Stimulated activated naive B cell treated with anti-CD40 and anti-IgM and Interleukin-4, amounts not matched to agents 10 μg/mL and 1 μg/mL and 100 μg/mL, for 72 hours (primary cell): ENCODE results near the gene CD99.

Experiments
- ATAC-seq, 2 donors: fragments of 150-1000 bp; cut with Tn5 transposase; replicated peaks; 2 replicates each; pipeline ENCODE4 v1.10.0; 2021; ENCODE audit warnings: moderate library complexity in 1 of 2
- DNase-seq: peaks from one replicate; pipeline ENCODE4 v3.0.0; 2021
- H3K27ac Mint-ChIP-seq: one replicate; pipeline ENCODE4 v1.8.0; 2022; ENCODE audit warnings: mild to moderate bottlenecking, mixed read lengths
- H3K27me3 Mint-ChIP-seq, 2 donors: one replicate each; pipeline ENCODE4 v1.8.0; 2022; ENCODE audit warnings: mixed read lengths in 2 of 2
- H3K36me3 Mint-ChIP-seq, 2 donors: one replicate each; pipeline ENCODE4 v1.8.0; 2022; ENCODE audit warnings: mixed read lengths in 2 of 2, mild to moderate bottlenecking in 1 of 2
- H3K4me1 Mint-ChIP-seq, 2 donors: one replicate each; pipeline ENCODE4 v1.8.0; 2022; ENCODE audit warnings: mixed read lengths in 2 of 2, mild to moderate bottlenecking in 1 of 2
- H3K4me3 Mint-ChIP-seq, 2 donors: one replicate each; pipeline ENCODE4 v1.8.0; 2022; ENCODE audit warnings: mild to moderate bottlenecking in 2 of 2, mixed read lengths in 2 of 2, moderate library complexity in 1 of 2
- H3K9me3 Mint-ChIP-seq, 2 donors: one replicate each; pipeline ENCODE4 v1.8.0; 2022; ENCODE audit warnings: mixed read lengths in 2 of 2, mild to moderate bottlenecking in 1 of 2

CD99 gene, protein sequence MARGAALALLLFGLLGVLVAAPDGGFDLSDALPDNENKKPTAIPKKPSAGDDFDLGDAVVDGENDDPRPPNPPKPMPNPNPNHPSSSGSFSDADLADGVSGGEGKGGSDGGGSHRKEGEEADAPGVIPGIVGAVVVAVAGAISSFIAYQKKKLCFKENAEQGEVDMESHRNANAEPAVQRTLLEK

GRCh38 chrX:2690856-2691542 is at the start of gene CD99:
CD99 (plus strand) TSS chrX:2691295; CDS start chrX:2691361, 66 bp downstream.
- peak; percentile 82 for DNase-seq
- Mint-ChIP-seq H3K27ac (peak within 1 kb of the TSS; percentile 92), H3K9me3 (no peaks in the 10 kb centered on the region), H3K27me3 (no peaks in the 10 kb centered on the region), H3K4me3 (peak within 1 kb of the TSS; percentile 91 to 94), H3K4me1 (peaks cover 24 to 52% of the 10 kb centered on the region in 2 donors), H3K36me3 (peaks cover 1 to 7% of the 10 kb centered on the region in 2 donors)
- ATAC-seq, result peak; percentile 87 to 91

DNA sequence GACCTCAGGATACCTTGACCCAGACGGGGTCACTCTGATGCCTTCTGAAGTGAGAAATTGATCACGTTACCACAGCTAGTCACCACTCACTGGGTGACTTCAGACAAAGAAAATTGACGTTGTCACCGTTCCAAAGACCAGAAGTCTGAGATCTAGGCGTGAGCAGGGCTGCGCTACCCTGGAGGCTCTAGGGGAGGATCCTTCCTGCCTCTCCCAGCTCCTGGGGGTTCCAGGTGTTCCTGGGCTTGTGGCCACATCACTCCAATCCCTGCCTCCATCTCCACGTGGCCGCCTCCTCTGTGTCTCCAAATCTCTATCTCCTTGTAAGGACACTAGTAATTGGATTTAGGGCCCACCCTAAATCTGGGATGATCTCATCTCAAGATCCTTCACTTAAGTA is 48.9 kb upstream of the CD99 start:
- Mint-ChIP-seq H3K4me3 (no peak overlapping the region), H3K36me3 (peaks cover 38 to 45% of the 10 kb centered on the region in 2 donors), H3K27ac (no peak overlapping the region), H3K4me1 (peaks cover 4 to 13% of the 10 kb centered on the region in 2 donors), H3K9me3 (no peaks in the 10 kb centered on the region), H3K27me3 (no peaks in the 10 kb centered on the region)
- ATAC-seq, result no peak
- DNase-seq, result no peak

GRCh38 chrX:2642791-2643190 is 48.3 kb upstream of the CD99 start:
- Mint-ChIP-seq H3K4me3 (no peak overlapping the region), H3K36me3 (peaks cover 34 to 47% of the 10 kb centered on the region in 2 donors), H3K27me3 (no peaks in the 10 kb centered on the region), H3K27ac (peak overlapping the region; percentile 3), H3K9me3 (no peaks in the 10 kb centered on the region), H3K4me1 (peaks cover 11 to 18% of the 10 kb centered on the region in 2 donors)
- no peak for ATAC-seq
- no peak for DNase-seq

- DNase-seq (no peak), ATAC-seq (no peak)
- Mint-ChIP-seq H3K27me3 (no peaks in the 10 kb centered on the region), H3K9me3 (no peaks in the 10 kb centered on the region), H3K27ac (no peak overlapping the region), H3K4me1 (peaks cover 11 to 12% of the 10 kb centered on the region in 2 donors), H3K36me3 (peaks cover 26 to 40% of the 10 kb centered on the region in 2 donors), H3K4me3 (no peak overlapping the region)
These were observed 47.2 kb upstream of the CD99 start for GRCh38 chrX:2643880-2644279.

GRCh38 chrX:2645563-2645962 is 45.5 kb upstream of the CD99 start:
- no peak for ATAC-seq
- H3K36me3 Mint-ChIP-seq, result peaks cover 21 to 42% of the 10 kb centered on the region in 2 donors
- no peak overlapping the region for H3K4me3 Mint-ChIP-seq
- no peak overlapping the region for H3K27ac Mint-ChIP-seq
- H3K4me1 Mint-ChIP-seq, result peaks cover 11 to 14% of the 10 kb centered on the region in 2 donors
- no peak for DNase-seq
- H3K27me3 Mint-ChIP-seq, result no peaks in the 10 kb centered on the region
- H3K9me3 Mint-ChIP-seq, result peaks cover 0 to 6% of the 10 kb centered on the region in 2 donors

GRCh38 chrX:2647627-2648026 is 43.5 kb upstream of the CD99 start:
- no peak for DNase-seq
- Mint-ChIP-seq H3K4me1 (peaks cover 11 to 14% of the 10 kb centered on the region in 2 donors), H3K27me3 (no peaks in the 10 kb centered on the region), H3K36me3 (peaks cover 23 to 41% of the 10 kb centered on the region in 2 donors), H3K27ac (peak overlapping the region; percentile 31), H3K4me3 (peak overlapping the region in 1 of 2 donors; percentile 18), H3K9me3 (peaks cover 0 to 6% of the 10 kb centered on the region in 2 donors)
- ATAC-seq, result peak; percentile 56 to 61

- no peak for ATAC-seq
- H3K9me3 Mint-ChIP-seq, result peaks cover 0 to 6% of the 10 kb centered on the region in 2 donors
- H3K27ac Mint-ChIP-seq, result no peak overlapping the region
- peaks cover 26 to 46% of the 10 kb centered on the region in 2 donors for H3K36me3 Mint-ChIP-seq
- H3K4me1 Mint-ChIP-seq, result peaks cover 11 to 14% of the 10 kb centered on the region in 2 donors
- H3K27me3 Mint-ChIP-seq, result no peaks in the 10 kb centered on the region
- DNase-seq, result no peak
- H3K4me3 Mint-ChIP-seq, result no peak overlapping the region
These were observed 41.1 kb upstream of the CD99 start for GRCh38 chrX:2650037-2650436.

DNA sequence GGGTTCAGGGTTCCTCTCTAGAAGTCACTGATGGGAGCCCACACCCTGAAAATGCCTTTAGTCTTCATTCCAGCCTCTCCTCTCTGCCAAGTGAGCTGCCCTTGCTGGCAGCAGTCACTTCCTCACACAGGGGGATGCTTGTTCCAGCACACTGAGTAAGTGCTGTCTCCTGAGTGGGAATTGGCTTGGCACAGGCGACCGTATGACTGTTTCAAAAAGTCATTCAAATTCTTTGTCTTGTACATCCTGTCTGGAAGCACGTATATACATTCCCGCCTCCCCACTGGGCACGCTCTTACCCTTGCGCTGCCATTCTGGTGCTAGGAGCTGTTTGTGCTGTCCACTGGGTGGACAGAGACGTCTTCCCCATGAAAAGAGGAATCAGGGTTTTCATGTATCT is 40.2 kb upstream of the CD99 start:
- no peak overlapping the region for H3K27ac Mint-ChIP-seq
- no peaks in the 10 kb centered on the region for H3K27me3 Mint-ChIP-seq
- peaks cover 0 to 6% of the 10 kb centered on the region in 2 donors for H3K9me3 Mint-ChIP-seq
- H3K4me3 Mint-ChIP-seq, result no peak overlapping the region
- ATAC-seq, result no peak
- no peak for DNase-seq
- H3K4me1 Mint-ChIP-seq, result peaks cover 17 to 18% of the 10 kb centered on the region in 2 donors
- peaks cover 26 to 44% of the 10 kb centered on the region in 2 donors for H3K36me3 Mint-ChIP-seq

DNA sequence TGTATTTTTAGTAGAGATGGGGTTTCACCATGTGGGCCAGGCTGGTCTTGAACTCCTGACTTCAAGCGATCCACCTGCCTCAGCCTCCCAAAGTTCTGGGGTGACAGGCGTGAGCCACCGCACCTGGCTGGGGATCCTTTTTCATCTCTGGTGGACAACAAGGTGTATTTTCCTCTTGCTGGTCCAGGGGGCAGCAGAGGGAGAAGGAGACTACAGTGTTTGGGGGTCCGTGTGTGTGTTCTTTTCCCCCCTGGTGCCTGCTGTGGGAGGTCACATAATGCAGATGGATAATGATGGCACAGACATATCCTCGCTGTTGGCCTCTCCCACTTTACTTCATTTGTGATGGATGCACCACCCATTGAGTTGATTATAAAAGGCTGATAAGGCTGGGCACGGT is 39.0 kb upstream of the CD99 start:
- no peak for ATAC-seq
- Mint-ChIP-seq H3K27me3 (no peaks in the 10 kb centered on the region), H3K27ac (no peak overlapping the region), H3K4me3 (no peak overlapping the region), H3K4me1 (peaks cover 15 to 16% of the 10 kb centered on the region in 2 donors), H3K9me3 (peaks cover 0 to 6% of the 10 kb centered on the region in 2 donors), H3K36me3 (peaks cover 22 to 38% of the 10 kb centered on the region in 2 donors)
- DNase-seq, result no peak

- peaks cover 9 to 14% of the 10 kb centered on the region in 2 donors for H3K4me1 Mint-ChIP-seq
- H3K36me3 Mint-ChIP-seq, result peaks cover 20 to 24% of the 10 kb centered on the region in 2 donors
- DNase-seq (no peak), ATAC-seq (no peak)
- peaks cover 0 to 5% of the 10 kb centered on the region in 2 donors for H3K9me3 Mint-ChIP-seq
- no peak overlapping the region for H3K4me3 Mint-ChIP-seq
- peak overlapping the region; percentile 25 for H3K27ac Mint-ChIP-seq
- H3K27me3 Mint-ChIP-seq, result no peaks in the 10 kb centered on the region
These were observed 36.4 kb upstream of the CD99 start for GRCh38 chrX:2654436-2655340.

DNA sequence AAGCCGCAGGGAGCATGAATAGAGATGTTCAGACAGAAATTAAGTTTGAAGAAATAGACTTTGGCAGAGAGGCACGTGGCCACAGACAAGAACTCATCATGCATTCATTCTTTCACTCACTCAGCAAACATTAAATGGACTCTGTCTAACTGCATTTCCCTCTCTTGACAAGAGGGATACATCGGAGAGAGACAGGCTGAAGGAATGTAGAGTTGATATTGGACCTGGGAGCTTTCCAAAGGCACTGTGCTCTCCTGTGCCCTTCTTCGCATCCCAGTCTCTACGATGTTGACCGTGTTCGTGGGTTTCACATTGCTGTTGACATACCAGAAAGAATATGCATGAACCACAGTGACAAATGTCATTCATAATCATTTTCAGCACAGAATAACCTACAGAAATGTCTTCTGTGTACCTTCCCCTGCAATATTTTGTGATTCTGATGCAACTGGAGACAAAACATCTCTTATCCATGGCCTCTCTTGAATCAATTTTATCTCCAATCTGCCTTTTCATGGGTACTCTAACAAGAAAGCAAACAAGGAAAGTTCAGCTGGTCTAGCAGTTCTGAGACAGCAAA is 34.7 kb upstream of the CD99 start:
- Mint-ChIP-seq H3K27me3 (no peaks in the 10 kb centered on the region), H3K4me3 (no peak overlapping the region), H3K36me3 (peaks cover 9 to 11% of the 10 kb centered on the region in 2 donors), H3K4me1 (peaks cover 6 to 14% of the 10 kb centered on the region in 2 donors), H3K27ac (no peak overlapping the region), H3K9me3 (no peaks in the 10 kb centered on the region)
- no peak for DNase-seq
- ATAC-seq, result no peak

GRCh38 chrX:2657532-2658113 is 33.5 kb upstream of the CD99 start:
- Mint-ChIP-seq H3K4me1 (peaks cover 6 to 14% of the 10 kb centered on the region in 2 donors), H3K9me3 (no peaks in the 10 kb centered on the region), H3K27ac (no peak overlapping the region), H3K36me3 (peaks cover 9 to 11% of the 10 kb centered on the region in 2 donors), H3K27me3 (no peaks in the 10 kb centered on the region), H3K4me3 (no peak overlapping the region)
- DNase-seq (no peak), ATAC-seq (no peak)

DNA sequence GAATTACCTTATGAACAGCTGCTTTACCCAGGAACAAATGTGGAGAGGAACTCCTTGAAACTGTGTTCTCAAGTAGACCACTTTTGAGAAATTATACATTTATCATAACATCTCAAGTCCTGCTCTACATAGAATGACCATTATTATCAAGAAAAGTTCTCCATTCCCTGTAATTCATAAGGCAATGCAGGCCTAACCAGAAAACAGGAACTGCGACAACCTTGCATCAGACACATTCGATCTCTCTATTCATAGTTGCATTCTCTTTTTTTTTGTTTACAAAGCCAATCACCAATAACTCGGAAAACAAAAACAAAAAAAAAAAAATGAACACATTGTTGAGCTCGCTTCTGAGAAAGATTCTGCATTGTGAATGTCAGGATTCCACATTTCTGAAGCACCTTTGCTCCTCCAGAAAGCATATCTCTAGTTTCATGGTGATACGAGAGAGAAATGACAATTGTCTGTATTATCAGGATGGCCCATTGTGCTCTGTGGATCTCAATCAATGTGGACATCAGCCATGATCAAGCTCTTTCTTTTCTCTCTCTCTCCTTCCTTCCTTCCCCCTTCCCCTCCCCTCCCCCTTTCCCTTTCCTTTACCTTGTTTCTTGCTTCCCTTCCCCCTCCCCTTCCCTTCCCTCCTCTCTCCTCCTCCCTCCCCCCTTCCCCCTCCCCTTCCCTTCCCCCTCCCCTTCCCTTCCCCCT is 32.4 kb upstream of the CD99 start:
- no peak for DNase-seq
- no peaks in the 10 kb centered on the region for H3K27me3 Mint-ChIP-seq
- no peak overlapping the region for H3K4me3 Mint-ChIP-seq
- peaks cover 5 to 7% of the 10 kb centered on the region in 2 donors for H3K36me3 Mint-ChIP-seq
- ATAC-seq, result peak; percentile 58 to 66
- H3K4me1 Mint-ChIP-seq, result peaks cover 6 to 14% of the 10 kb centered on the region in 2 donors
- H3K27ac Mint-ChIP-seq, result no peak overlapping the region
- H3K9me3 Mint-ChIP-seq, result no peaks in the 10 kb centered on the region
